ENCODE data around the gene LRCH3.
A peak's percentile ranks its signal among the peaks of the same experiment; 100 is the strongest.

LRCH3 gene

DNA sequence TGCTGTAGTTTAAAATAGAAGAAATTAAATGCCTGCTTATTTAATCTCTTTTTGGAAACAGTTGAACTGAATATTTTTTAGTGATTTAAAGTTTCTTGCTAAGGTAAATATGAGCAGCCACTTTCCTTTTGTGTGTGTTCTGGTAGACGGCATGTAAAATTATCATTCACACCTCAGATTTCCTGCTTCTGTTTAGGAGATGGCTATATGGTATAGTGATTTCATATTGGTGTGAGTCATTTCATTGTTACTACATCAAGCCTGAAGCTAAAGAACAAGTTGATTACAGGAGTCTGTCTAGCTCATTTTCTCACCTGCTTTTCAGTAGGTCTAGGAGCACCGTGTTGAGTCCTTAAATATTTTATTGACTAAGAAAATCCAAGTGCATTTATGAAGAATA, 2.2 kb downstream of the LRCH3 start:
- DNase-seq = peak in 1 of 2 experiments; percentile 27

DNA sequence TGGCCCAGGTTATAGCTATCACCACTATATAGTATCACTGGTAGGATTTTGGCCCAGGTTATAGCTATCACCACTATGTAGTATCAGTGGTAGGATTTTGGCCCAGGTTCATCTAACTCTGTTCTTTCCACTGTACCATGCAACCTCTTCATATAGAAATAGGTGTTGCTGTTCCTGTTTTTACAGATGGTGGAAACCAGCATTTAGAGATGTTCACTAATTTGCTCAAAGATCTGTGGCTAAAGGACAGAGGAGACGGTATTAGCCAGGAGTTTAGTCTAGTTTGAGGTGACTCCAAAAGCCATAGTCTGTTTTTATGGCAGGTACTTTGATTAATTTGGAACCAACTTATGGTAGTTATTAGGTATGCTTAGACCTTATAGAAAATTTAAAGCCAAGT, 3.1 kb downstream of the LRCH3 start:
- no peak for DNase-seq

DNA sequence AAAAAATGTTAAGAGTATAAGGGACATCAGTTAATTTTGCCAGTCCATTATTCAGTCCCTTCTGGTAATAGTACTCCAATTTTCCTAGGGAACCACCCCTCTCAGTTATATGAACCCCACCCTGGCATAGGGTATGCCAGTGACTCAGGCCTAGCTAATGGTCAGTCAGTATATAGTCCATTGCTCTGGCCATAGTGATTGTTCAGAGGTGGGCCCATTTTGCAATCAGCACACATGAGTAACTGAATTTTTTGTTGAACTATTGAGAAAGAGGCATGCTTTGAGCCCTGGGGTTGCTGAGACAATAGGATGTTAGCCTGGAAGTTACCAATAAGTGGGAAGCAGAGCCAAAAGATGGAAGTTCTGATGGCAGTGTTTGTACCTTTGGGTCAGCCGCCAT, 4.1 kb downstream of the LRCH3 start:
- DNase-seq = peak; percentile 14 to 15

DNA sequence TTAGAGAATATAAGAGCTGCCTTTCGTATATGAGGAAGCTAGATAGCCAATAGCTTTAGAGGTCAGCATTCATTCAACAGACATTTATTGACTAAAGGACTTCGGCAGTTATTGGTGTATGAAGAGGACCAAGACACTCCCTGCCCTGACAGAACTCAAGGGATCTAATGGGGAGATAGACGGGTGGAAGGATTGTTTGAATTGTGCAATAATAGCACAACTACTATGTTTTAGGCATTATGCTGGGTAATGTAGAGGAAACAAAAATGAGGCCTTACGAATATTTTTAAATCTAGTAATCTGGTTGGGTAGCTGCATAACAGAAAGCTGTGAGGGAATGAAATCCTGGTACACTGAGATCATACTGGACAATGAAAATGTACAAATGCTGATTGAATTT, 5.0 kb downstream of the LRCH3 start:
- no peak for DNase-seq

DNA sequence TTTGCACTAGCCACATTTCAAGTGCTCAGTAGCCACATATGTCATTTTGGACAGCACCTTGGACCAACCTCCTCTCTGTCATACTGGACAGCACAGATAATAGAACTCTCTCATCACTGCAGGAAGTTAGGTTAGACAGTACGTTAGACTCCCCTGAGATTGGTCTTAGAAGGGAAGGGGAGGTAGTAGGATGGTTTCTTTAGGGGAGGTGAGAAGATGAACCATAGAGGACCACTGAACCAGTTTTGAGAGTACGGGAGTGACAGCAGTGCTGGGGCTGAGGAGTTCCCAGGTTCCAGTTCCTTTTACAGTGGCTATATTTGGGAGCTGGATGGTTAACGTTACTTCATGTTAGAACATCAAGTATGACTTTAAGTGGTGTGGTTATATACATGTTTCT, 7.8 kb downstream of the LRCH3 start:
- DNase-seq = no peak

DNA sequence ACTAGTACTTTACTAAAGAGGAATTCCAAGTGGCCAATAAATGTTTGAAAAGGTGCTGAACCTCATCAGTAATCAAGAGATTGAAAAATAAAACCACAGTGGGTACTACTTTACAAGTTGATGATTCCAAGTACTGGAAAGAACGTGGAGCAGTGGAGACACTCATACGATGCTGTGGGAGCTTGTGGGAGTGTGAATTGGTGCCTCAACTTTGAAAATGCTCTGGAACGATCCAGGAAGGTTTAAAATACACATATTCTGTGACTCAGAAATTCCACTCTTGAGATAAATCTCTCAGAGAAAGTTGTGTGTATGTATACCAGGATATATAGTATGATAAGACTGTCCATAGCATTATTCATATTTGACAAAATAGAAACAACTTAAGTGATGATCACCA, 9.3 kb downstream of the LRCH3 start:
- DNase-seq = no peak

DNA sequence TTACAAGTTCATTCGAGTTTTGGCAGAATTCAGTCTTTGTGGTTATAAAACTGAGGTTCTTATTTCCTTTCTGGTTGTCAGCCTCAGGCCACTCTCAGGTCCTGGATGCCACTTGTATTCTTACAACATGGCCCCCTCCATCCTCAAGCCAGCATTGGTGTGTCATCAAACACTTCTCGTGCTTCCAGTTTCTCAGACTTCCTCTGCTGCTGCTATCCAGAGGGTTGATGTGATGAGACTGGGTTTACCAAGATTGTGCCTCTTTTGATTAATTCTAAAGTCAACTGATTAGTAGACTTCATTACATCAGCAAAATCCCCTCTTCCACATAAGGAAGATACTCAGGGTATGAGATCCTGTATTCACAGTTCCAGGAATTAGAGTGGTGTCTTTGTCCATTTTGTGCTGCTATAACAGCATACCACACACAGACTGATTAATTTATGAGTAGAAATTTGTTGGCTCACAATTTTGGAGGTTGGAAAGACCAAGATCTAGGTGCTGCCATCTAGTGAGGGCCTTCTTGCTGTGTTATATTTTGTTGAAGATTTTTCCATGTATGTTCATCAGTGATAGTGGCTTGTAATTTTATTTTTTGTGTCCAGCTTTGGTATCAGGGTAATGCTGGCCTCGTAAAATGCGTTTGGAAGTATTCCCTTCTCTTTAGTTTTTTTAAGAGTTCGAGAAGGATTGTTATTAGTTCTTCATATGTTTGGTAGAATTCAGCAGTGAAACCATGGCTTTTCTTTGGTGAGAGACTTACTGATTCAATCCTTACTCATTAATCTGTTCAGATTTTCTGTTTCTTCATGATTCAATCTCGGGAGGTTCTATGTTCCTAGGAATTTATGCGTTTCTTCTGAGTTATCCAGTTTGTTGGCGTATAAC, 11.1 kb downstream of the LRCH3 start:
- DNase-seq = peak in 1 of 2 experiments; percentile 19

DNA sequence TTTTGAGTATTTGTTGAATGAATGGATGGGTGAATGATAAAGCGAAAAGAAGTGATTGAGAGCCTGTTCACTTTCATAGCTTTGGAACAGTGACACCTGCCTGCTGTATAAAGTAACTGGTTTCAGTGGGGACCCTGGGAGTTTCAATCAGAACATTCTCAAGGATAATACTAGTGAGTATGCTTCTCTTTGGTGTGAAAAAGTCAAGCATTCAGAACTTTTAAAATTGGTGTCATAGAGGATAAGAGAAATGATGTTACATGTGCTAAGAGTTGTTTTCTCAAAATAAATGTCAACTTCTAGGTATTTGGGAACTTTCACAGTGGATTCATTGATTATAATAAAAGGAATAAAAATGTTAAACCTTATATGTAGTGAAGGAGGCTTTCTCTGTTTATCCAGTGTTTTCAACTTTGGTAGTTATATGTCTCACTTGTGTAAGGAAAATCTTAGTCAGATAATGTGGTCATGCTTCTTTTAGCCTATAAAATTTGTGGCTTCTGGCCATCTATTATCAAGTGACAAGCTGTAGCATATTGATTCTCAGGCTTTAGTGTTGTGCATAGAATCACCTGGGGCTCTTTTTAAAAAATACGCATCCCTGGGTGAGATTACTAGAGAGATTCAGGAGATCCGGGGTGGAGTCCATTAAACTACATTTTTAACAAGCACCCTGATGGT, 11.9 kb downstream of the LRCH3 start:
- DNase-seq = no peak

DNA sequence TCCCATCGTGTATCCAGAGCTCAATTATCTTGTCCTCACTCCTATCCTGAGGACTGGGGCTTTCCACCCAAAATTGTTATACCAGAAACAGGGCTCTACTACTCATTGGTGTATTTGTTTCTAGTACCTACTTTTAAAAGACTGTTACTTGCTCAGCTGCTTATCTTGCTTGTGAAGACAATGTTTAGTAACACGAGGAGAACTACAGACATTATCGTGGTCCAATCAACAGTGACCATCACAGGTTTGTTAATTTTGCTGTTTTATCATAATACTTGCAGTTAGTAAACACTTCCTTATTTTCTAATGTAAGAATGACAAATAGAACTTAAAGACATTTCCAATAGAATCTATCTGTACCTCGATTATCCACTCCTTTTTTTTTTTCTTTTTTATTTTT, 13.5 kb downstream of the LRCH3 start:
- no peak for DNase-seq

DNA sequence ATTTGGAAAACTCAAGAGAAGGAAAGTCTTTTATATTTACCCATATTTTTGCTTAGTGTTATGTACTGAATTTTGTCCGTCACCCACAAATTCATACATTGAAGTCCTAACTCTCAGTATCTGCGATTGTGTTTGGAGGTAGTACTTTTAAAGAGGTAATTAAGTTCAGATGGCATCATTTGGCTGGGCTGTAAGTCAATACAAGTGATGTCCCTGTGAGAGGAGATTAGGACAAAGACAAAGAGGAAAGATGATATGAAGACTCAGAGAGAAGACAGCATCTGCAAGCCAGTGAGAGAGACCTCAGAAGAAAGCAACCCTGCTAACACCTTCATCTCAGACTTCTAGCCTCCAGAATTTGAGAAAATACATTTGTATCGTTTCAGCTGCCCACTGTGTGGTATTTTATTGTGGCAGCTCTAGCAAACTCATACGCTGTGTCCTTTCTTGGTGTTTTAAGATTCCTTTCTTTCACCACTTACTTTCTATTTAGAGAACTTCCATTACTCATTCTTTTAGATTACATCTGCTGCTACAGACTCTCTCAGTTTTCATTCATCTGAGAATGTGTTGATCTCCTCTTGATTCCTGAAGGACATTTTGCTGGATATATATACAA, 17.0 kb downstream of the LRCH3 start:
- no peak for DNase-seq

DNA sequence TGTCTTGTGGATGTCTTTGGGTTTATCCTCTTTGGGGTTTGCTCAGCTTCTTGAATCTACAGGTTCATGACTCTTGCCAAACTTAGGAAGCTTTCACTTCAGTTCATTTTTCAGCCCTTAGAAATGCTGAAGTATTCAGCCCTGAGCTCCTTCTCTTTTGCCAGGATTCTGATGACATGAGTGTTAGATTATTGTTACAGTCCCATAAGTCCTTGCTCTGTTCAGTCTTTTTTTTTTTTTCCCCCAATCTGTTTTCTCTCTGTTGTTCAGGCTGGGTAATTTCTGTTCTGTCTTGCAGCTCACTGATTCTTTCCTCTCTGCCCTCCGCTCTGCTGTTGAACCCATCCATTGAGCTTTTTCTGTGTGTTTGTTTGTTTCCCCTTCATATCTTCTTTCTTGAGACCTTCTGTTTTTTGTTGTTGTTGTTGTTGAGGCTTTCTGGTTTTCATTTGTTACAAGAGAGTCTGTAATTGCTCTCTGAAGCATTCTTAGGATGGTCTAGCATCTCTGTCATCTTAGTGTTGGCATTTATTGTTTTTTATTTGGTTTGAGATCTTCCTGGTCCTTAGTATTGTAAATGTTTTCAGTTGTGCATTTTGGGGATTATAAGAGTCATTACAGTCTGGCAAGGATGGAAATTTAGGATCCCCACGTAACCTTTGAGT, 18.4 kb downstream of the LRCH3 start:
- peak in 1 of 2 experiments; percentile 26 for DNase-seq

DNA sequence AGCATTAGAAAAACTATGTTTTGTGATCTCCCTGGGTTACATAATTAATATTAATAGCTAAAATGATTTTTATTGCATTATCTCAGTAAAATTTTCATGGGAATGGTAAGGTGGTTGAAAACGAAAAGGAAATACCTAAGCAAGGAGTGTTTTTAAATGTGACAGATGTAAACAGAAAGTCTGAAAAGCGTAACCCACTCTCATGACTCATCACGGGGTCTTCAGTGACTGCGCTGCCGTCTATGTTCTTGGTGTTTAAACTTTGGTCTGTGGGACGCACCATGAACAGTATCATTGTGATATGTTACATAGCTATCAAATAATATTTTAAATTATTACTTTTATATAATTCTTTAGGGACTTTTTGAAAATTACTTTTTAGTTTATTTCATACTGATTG, 19.8 kb downstream of the LRCH3 start:
- no peak for DNase-seq

DNA sequence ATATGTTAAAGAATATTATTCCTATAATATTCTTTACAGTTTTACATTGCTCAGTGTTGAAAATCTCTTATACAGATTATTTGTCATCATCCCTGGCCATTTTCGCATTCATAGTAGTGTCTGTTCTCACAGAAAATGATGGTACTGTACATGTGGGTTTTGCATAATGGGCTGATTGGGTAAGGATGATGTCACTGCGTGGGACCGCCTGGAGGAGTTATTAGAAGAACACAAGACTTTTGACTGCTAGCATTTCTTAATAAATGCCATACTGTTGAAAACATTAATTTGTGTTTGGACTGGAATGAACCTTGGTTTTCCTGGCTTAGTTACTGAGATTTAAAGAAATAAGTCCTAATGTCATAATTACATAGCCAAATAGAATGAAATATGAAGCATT, 20.3 kb downstream of the LRCH3 start:
- DNase-seq = no peak

DNA sequence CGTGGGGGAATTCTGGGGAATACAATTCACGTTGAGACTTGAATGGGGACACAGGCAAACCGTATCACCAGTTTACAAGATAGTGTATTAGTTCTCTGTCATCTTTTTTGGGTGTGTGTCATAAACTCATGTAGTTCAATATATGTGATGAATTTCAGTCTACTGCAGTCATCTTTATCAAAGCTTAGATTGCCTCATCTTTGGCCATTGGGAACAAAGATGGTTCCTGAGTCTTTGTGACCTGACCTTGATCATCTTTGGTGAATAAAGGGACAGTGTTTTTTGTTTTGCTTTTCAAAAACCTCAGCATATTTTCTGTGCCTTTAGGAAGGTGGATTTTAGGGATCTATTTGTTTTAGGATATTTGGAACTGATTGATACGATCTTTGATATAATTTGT, 23.3 kb downstream of the LRCH3 start:
- DNase-seq = no peak

DNA sequence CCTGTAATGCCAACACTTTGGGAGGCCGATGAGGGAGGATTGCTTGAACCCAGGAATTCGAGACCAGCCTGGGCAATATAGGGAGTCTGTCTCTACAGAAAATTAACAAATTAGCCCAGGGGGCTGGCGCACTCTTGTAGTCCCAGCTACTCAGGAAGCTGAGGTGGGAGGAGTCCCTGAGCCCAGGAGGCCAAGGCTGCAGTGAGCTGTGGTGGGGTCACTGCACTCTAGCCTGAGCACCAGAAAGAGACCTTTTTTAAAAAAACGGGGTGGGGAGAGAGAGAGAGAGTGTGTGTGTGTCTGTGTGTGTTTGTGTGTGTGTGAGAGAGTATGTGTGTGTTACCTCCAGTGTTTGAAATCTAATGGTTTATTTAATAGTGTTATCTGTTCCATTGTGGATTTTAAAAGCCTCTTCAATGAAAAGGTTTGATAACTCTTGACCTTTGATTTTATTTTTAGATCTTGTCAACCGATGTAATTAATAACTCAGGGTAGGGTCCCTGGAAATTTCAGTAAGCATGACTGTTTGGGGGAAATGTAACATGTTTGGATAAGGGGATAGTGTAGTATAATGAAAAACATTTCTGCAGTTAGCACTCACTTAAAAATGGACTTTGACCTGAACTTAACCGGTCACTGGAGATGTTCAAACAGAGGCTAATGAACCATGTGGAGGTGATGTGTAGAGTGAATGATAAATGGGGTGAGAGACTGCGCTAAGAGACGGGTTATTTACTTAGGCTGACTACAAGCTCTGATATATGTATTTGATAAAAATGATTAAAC, 29.7 kb downstream of the LRCH3 start:
- DNase-seq = no peak

DNA sequence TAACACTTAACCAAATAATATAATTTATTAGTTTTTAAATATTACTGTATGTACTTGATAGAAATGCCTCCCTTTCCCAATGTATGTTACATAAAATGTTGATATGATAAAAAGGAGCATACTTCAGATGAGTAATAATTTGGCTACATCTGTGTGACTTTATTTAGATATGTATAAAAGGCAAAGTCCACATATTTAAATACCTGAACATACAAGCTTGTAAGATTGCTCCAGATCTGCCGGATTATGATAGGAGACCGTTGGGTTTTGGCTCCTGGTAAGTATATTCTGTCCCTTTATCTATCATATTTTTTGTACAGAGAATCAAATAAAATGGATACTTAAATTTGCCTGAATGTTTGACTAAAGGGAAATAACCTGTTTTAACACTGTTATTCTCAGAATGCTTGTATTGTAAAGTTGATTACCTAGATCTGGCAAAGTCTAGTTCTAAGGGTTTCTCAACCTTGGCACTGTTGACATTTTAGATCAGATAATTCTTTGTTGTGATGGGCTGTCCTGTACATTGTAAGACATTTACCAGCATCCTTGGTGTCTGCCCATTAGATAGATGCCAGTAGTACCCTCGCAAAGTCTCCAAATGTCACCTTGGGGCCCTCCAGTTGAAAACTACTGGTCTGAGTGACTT, 38.5 kb downstream of the LRCH3 start:
- DNase-seq = no peak

DNA sequence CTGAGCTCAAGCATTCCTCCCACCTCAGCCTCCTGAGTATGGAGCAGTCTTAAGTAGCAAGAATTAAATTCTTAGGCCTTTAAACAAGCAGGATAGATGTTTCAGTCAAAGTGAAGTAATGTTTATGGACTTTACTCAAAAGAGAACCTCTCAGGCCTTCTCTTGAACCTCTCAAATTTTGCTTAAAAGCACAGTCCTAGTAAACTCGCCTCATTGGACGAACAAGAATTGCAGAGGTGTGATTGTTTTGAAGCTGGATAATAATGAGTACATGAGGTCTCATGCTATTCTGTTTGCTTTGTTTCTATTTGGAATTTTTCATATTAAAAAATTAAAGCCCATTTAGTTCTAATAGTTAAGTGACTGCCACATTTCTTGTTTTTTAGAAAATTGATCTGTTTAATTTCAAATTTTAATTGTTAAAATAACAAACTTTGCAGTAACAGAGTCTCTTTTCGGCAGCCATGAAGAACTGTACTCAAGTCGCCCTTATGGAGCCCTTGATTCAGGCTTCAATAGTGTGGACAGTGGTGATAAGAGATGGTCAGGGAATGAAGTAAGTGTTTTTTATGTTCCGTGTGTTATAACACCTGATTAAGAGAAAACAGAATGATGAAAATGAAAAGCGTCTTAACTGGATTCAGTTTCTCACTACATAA, 39.4 kb downstream of the LRCH3 start:
- no peak for DNase-seq

DNA sequence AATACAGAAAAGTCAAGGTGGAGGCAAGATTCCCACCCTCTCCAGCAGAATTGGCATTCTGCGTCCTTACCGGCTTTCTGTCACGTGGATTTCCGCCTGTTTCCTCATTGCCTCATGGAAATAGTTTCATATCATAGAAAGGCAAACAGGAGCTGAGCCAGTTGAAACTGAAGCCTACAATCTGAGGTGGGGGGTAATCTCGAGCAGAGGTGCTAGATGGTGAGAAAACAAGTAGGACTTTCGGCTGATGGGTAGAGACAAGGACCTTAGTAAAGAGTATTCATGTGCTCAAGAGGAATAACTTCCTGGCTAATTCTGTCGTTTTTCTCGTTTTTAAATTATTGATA, 39.9 kb downstream of the LRCH3 start:
- DNase-seq = no peak

DNA sequence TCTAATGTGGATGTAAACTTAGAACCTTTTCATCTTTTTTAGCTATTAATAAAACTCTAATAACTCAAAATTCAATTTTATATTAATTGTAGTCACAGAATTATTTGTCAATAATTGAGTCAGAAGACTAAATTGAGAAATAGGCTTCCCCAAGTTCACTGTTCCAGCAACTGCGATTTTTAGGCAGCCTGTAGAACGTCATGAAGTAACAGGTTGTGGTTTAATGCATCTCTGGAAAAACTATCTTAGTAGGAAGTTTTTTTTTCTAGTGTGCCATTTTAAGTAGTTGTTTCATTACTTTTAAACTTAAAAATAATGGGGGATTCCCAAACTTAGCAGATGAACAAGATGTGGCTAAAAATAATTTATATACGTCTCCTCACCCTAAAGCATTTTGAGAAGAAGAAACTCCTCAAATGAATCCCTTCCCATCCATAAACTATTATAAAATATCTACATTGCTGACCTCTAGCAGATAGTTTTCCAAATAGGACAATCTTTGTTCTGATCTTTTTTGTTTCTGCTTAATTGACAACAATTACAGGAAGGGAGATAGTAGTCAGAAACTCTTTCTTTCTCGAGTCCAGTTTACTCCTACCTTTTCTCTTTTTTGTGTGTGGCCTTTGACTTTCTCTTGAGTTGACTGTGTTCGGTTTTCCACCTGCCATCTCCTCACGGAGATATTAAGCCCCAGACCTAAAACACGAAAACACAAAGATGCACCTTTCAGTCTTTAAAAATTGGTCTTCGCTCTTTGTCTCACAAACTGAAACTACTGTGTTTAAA, 43.1 kb downstream of the LRCH3 start:
- DNase-seq = no peak

DNA sequence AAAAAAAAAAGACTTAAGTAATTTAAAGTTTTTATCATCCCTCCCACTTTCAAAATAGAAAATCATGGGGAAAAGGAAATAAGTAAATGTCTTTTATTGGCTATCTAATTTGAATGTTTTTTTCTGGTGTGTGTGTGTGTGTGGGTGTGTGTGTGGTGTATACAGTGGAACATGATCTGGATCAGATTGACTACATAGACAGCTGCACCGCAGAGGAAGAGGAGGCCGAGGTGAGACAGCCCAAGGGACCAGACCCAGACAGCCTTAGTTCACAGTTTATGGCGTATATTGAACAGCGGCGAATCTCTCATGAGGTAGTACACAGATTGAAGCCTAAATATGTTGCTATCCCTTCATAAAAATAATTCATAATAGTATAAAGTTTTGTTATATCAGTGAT, 44.5 kb downstream of the LRCH3 start:
- no peak for DNase-seq

DNA sequence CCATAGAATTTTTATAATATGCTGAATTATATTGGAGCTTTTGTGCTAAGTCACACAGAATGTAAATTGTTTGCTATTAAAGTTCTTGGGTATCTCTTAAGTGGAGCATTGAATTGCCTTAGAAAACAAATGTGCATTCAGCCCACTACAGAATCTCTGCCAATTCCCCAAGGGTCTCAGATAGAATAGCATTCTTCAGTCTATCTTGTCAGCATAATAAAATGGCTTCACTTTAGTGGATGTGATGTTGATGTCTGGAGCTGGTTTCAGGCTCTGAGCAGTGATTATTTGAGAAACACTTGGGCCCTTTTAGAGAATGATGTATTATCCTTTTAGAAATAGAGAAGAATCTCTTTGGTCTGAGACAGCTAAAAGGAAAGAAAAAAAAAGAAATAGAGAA, 45.2 kb downstream of the LRCH3 start:
- no peak for DNase-seq
